ENCODE results near the gene PCDHB8.

- TF ChIP-seq CTCF (IDR thresholded peaks at IDR 0.05; ENCODE audit: low read depth, low read length, missing input control) (no peak), MAX (IDR thresholded peaks at IDR 0.05) (no peak), TAF1 (conservative IDR thresholded peaks at IDR 0.05) (no peak), ATF3 (IDR thresholded peaks at IDR 0.05) (no peak), HNF4A (conservative IDR thresholded peaks at IDR 0.05) (no peak), REST (IDR thresholded peaks at IDR 0.05) (no peak), YY1 (IDR thresholded peaks at IDR 0.05) (no peak), RXRA (IDR thresholded peaks at IDR 0.05) (no peak)
These were observed 45.7 kb downstream of the PCDHB8 start, which contains the start of gene PCDHB14 for GRCh38 chr5:141223112-141223783.

Measured in liver (tissue), 3 donors.